Measurements from ENCODE around the gene PLA2G2C.

PLA2G2C gene

DNA sequence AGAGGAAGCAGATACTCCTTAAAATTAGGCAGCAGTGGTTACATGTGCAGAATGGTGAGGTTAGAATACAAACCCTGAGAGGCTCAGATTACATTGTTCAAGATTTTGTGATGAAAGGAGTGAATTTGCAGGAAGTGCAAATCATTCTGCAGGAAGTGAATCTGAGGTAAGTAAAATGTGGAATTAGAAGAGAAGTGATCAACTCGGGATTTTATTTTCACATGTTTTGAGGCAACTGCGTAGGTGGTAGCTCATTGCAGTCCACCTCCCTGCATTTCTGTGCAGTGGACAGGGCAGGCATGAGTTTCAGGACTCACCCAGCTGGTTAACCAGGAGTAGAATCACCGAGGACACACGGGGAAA, 2.1 kb upstream of the PLA2G2C start:
- ATAC-seq, result no peak
- TF ChIP-seq CSDC2 (CRISPR knock-in tag; IDR thresholded peaks at IDR 0.05), result no peak
- no peak for TF ChIP-seq CSRNP3 (CRISPR knock-in tag; IDR thresholded peaks at IDR 0.05)

DNA sequence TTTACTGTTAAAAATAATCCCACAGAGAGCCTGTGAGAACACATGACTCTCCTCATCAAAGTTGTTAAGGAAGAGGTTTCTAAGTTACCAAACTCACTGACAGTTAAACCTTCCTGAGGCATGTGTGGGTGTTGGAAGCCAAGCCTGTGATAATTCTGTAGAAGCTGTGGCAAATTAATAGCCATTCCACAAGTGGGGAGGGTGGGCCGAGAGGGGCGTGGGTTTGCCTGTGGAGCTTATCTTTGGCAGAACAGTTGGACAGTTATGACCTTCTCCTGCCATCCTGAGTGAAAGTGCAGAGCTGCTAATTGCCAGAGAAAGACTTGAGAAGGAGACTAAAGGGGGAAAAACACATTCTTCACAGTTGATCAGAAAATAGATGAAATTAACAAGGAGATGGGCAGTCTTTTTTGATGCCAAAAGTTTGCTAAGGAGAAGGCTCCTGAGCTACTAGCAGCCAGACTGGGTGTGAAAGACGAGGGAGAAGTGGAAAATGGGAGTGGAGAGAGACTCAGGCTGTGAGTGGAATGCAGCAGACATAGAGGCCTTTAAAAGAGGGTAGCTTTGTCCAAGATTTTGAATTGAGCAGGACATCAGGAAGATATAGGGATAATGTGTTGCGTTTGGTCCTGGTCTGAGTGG, 1.6 kb upstream of the PLA2G2C start:
- TF ChIP-seq TCF4 (CRISPR knock-in tag; IDR thresholded peaks at IDR 0.05; ENCODE audit: borderline replicate concordance) (no peak), ZFP3 (CRISPR knock-in tag; IDR thresholded peaks at IDR 0.05) (no peak), ESRRG (CRISPR knock-in tag; IDR thresholded peaks at IDR 0.05) (no peak), PPARA (CRISPR knock-in tag; IDR thresholded peaks at IDR 0.05; ENCODE audit: borderline replicate concordance) (no peak), SNAI2 (CRISPR knock-in tag; IDR thresholded peaks at IDR 0.05) (no peak), ARNTL (CRISPR knock-in tag; IDR thresholded peaks at IDR 0.05; ENCODE audit: borderline replicate concordance, low read depth) (no peak), CSRNP3 (CRISPR knock-in tag; IDR thresholded peaks at IDR 0.05) (no peak), PATZ1 (CRISPR knock-in tag; IDR thresholded peaks at IDR 0.05; ENCODE audit: borderline replicate concordance) (no peak), TOX (CRISPR knock-in tag; IDR thresholded peaks at IDR 0.05; ENCODE audit: borderline replicate concordance) (no peak), GLIS3 (CRISPR knock-in tag; IDR thresholded peaks at IDR 0.05) (no peak), ZC3H10 (CRISPR knock-in tag; IDR thresholded peaks at IDR 0.05) (no peak), ZFP30 (CRISPR knock-in tag; IDR thresholded peaks at IDR 0.05) (no peak), ZNF8 (CRISPR knock-in tag; IDR thresholded peaks at IDR 0.05) (no peak), BACH2 (CRISPR knock-in tag; IDR thresholded peaks at IDR 0.05; ENCODE audit: borderline replicate concordance) (no peak)
- TF ChIP-seq, protein P1, sequence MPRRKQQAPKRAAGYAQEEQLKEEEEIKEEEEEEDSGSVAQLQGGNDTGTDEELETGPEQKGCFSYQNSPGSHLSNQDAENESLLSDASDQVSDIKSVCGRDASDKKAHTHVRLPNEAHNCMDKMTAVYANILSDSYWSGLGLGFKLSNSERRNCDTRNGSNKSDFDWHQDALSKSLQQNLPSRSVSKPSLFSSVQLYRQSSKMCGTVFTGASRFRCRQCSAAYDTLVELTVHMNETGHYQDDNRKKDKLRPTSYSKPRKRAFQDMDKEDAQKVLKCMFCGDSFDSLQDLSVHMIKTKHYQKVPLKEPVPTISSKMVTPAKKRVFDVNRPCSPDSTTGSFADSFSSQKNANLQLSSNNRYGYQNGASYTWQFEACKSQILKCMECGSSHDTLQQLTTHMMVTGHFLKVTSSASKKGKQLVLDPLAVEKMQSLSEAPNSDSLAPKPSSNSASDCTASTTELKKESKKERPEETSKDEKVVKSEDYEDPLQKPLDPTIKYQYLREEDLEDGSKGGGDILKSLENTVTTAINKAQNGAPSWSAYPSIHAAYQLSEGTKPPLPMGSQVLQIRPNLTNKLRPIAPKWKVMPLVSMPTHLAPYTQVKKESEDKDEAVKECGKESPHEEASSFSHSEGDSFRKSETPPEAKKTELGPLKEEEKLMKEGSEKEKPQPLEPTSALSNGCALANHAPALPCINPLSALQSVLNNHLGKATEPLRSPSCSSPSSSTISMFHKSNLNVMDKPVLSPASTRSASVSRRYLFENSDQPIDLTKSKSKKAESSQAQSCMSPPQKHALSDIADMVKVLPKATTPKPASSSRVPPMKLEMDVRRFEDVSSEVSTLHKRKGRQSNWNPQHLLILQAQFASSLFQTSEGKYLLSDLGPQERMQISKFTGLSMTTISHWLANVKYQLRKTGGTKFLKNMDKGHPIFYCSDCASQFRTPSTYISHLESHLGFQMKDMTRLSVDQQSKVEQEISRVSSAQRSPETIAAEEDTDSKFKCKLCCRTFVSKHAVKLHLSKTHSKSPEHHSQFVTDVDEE (CRISPR knock-in tag; IDR thresholded peaks at IDR 0.05), result no peak
- TF ChIP-seq, protein P2, sequence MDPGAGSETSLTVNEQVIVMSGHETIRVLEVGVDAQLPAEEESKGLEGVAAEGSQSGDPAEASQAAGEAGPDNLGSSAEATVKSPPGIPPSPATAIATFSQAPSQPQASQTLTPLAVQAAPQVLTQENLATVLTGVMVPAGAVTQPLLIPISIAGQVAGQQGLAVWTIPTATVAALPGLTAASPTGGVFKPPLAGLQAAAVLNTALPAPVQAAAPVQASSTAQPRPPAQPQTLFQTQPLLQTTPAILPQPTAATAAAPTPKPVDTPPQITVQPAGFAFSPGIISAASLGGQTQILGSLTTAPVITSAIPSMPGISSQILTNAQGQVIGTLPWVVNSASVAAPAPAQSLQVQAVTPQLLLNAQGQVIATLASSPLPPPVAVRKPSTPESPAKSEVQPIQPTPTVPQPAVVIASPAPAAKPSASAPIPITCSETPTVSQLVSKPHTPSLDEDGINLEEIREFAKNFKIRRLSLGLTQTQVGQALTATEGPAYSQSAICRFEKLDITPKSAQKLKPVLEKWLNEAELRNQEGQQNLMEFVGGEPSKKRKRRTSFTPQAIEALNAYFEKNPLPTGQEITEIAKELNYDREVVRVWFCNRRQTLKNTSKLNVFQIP (CRISPR knock-in tag; IDR thresholded peaks at IDR 0.05; ENCODE audit: borderline replicate concordance, low read depth), result no peak
- no peak for ATAC-seq

DNA sequence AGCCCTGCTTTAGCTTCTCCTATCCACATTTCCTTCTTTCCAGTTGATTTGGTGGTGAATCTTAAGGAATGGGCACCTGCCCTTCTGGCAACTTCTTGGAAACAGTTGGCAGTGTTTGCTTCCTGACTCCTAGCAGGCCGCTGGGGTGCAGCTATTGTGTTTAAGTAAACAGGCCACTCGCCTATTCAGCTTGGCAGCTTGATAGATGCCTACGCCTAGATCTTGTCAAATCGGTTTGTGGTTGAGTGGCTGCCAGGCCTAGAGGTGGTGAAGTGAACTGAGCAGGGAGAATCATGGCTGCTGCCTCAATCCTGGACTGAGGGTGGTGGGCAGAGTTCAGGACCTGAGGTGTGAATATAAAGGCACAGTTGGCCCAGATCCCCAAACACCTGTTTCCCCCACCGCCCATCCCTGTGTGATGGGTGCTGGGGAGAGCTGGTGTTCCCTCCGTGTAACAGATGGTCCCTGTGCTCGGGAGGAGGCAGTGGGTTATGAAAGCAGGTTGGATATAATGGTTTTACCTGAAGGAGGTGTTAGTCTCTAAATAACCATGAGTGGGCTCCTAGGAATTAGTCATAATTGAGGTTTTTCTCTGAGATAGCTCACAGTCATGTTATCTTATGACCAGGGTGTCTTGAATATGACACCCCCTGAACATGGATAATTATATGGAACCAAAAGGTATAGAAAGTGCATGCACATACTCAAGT, 940 bp upstream of the PLA2G2C start:
- no peak for ATAC-seq
- TF ChIP-seq ZFP30 (CRISPR knock-in tag; IDR thresholded peaks at IDR 0.05) (no peak), ESRRG (CRISPR knock-in tag; IDR thresholded peaks at IDR 0.05) (no peak), ZFP3 (CRISPR knock-in tag; IDR thresholded peaks at IDR 0.05) (no peak), TOX (CRISPR knock-in tag; IDR thresholded peaks at IDR 0.05; ENCODE audit: borderline replicate concordance) (no peak), OSR1 (CRISPR knock-in tag; IDR thresholded peaks at IDR 0.05) (no peak), TCF4 (CRISPR knock-in tag; IDR thresholded peaks at IDR 0.05; ENCODE audit: borderline replicate concordance) (no peak), CSRNP3 (CRISPR knock-in tag; IDR thresholded peaks at IDR 0.05) (no peak), ZNF70 (CRISPR knock-in tag; IDR thresholded peaks at IDR 0.05) (no peak)
- TF ChIP-seq, protein P2 (CRISPR knock-in tag; IDR thresholded peaks at IDR 0.05; ENCODE audit: borderline replicate concordance, low read depth), result no peak
